Thyroid gland (tissue), 4 donors: ENCODE data around the gene ADPRM.

ENCODE experiments used
- CTCF ChIP-seq, 6 experiments: fragments of 200-600 bp in 3 of 6; fragments of 450-650 bp in 3 of 6; sonication (generic) in 3 of 6; IDR thresholded peaks; one replicate each; pipeline ENCODE4 v1.5.1; 2016 to 2019; ENCODE audit warnings: antibody characterized with exemption in 6 of 6, mild to moderate bottlenecking in 2 of 6, inconsistent platforms in 1 of 6, moderate library complexity in 1 of 6
- POLR2A ChIP-seq, 2 donors: fragments of 450-650 bp; IDR thresholded peaks; one replicate each; pipeline ENCODE4 v1.6.1; 2017; ENCODE audit warnings: antibody characterized with exemption in 2 of 2, mild to moderate bottlenecking in 2 of 2, moderate library complexity in 1 of 2

DNA sequence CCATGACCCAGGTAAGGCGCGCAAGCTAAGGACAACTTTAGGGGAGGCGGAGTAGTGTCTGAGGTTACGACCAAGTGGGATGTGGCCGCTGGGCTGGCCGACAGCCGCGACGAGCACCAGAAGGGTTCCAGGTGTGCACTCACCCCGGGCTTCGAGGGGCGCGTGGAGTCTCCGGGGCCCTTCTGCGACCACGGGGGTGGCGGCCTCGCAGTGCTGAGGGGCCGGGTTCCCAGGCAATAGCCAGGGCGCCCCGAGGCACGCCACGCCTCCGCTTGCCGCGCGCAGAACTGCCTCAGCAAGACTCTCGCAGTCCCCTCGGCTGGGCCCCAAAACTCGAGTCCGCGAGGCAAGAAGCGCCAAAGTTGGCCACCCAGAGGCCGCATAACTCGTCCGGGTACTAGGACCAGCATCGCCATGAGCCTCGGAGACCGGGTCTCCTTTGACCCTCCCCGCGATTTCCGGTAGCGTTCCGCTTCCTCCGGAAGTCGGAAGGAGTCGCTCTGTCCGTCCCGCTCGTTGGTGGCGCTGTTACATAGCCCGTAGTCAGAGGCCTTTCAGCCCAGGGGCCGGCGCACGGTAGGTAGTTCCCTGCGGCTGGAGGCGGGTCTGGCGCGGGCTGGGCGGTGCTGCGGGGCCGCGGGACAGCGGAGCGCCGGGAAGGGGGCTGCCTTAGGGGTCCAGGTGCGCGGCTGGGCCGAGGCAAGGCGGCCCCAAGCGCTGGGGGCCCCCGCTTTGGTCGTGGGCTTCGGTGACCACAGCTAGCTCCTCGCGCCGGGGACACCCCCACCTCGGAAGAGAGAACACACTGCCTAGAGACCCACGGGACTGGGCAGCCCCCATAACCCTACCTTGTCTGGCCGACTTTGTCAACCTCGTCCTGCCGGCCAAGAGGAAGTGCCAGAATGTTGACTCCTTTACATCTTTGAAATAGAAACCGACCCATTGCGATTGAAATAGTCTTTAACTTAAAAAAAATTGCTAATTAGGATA, at the start of gene ADPRM, which contains the start of gene SCO1:
- TF ChIP-seq POLR2A (IDR thresholded peaks at IDR 0.05) (peak; percentile 48 to 97), CTCF (IDR thresholded peaks at IDR 0.05) (peak in 3 of 6 experiments; percentile 18 to 48 (median 44))
